Endothelial cell (in vitro differentiated cells): ENCODE measurements around the gene BMI1. TPM values are rescaled to one million over a fixed set of nuclear protein-coding genes. Genes with fewer than 3 reads are reported as not detected.
"Not testable (repeated sequence)": the region's sequence is repeated elsewhere in the genome, so short reads cannot be mapped to it uniquely, and the experiment has no call there.

Source experiments
- DNase-seq: peaks from one replicate; pipeline ENCODE4 v3.0.0; 2021; ENCODE audit warnings: low spot score
- H3K27ac Mint-ChIP-seq: one replicate; pipeline ENCODE4 v1.8.0; 2021; ENCODE audit warnings: mixed read lengths, inconsistent platforms; ENCODE audit not compliant: unreplicated experiment
- H3K27me3 Mint-ChIP-seq: one replicate; pipeline ENCODE4 v1.8.0; 2021; ENCODE audit warnings: mild to moderate bottlenecking, moderate library complexity, mixed read lengths, inconsistent platforms; ENCODE audit not compliant: unreplicated experiment
- H3K36me3 Mint-ChIP-seq: one replicate; pipeline ENCODE4 v1.8.0; 2021; ENCODE audit warnings: mild to moderate bottlenecking, low read depth, mixed read lengths, inconsistent platforms; ENCODE audit not compliant: unreplicated experiment
- H3K4me1 Mint-ChIP-seq: one replicate; pipeline ENCODE4 v1.8.0; 2021; ENCODE audit warnings: mild to moderate bottlenecking, mixed read lengths, inconsistent platforms; ENCODE audit not compliant: unreplicated experiment
- H3K4me3 Mint-ChIP-seq: one replicate; pipeline ENCODE4 v1.8.0; 2021; ENCODE audit warnings: mild to moderate bottlenecking, mixed read lengths, inconsistent platforms; ENCODE audit not compliant: unreplicated experiment
- H3K9me3 Mint-ChIP-seq: one replicate; pipeline ENCODE4 v1.8.0; 2021; ENCODE audit warnings: mixed read lengths, inconsistent platforms; ENCODE audit not compliant: unreplicated experiment
- CTCF ChIP-seq: fragments of 200-600 bp; sonication (generic); IDR thresholded peaks from one replicate; pipeline ENCODE4 v1.5.0; 2021; ENCODE audit warnings: antibody characterized with exemption; ENCODE audit not compliant: unreplicated experiment
- total RNA-seq: library from RNA; stranded (reverse); fragmentation: NEBNext Ultra II Directional; extraction: Animal tissue kit (Norgen Biotek cat#: 25700); gene quantifications from one replicate; pipeline ENCODE4 v1.2.1, GENCODE V29; 2021; ENCODE audit not compliant: unreplicated experiment

Gene BMI1
- total RNA-seq, 1 donor from 2014 or later, result 23.6 TPM

DNA sequence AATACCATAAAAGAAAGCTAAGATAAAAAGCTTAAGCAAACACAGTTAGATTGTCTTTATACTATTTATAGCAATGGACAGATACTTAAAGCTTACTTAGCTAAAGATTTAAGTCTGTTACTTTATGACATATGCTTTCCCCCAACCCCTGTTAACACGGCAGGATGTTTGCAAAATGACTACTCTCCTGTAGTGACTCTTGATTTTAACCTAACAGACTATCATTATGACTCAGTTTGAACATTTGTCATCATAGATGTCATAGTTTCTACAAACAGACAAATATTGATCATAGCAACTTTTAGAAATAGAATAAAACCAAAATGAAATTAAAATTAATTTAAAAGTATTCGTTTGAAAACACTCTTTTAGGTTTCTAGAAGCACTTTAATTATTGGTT is 12.5 kb upstream of the BMI1 start:
- Mint-ChIP-seq H3K36me3 (no peaks in the 10 kb centered on the region), H3K4me1 (no peaks in the 10 kb centered on the region), H3K4me3 (no peak overlapping the region), H3K9me3 (no peaks in the 10 kb centered on the region), H3K27me3 (no peaks in the 10 kb centered on the region), H3K27ac (no peak overlapping the region)
- no peak for TF ChIP-seq CTCF
- DNase-seq, result no peak

- H3K27ac Mint-ChIP-seq, result no peak overlapping the region
- H3K4me3 Mint-ChIP-seq, result no peak overlapping the region
- TF ChIP-seq CTCF, result no peak
- H3K9me3 Mint-ChIP-seq, result no peaks in the 10 kb centered on the region
- no peaks in the 10 kb centered on the region for H3K4me1 Mint-ChIP-seq
- H3K36me3 Mint-ChIP-seq, result no peaks in the 10 kb centered on the region
- DNase-seq, result no peak
- no peaks in the 10 kb centered on the region for H3K27me3 Mint-ChIP-seq
These were observed 11.5 kb upstream of the BMI1 start for GRCh38 chr10:22309180-22310000.

GRCh38 chr10:22310012-22310411 is 10.9 kb upstream of the BMI1 start:
- not testable (repeated sequence) for H3K9me3 Mint-ChIP-seq, H3K4me3 Mint-ChIP-seq, DNase-seq, H3K27ac Mint-ChIP-seq, H3K4me1 Mint-ChIP-seq, H3K27me3 Mint-ChIP-seq, H3K36me3 Mint-ChIP-seq

- Mint-ChIP-seq H3K27ac (no peak overlapping the region), H3K4me3 (no peak overlapping the region), H3K9me3 (no peaks in the 10 kb centered on the region), H3K4me1 (peaks cover 7% of the 10 kb centered on the region), H3K27me3 (peaks cover 9% of the 10 kb centered on the region), H3K36me3 (no peaks in the 10 kb centered on the region)
- no peak for TF ChIP-seq CTCF
- DNase-seq, result no peak
These were observed 10.0 kb upstream of the BMI1 start for GRCh38 chr10:22310928-22311327.

- Mint-ChIP-seq H3K9me3 (no peaks in the 10 kb centered on the region), H3K4me1 (peaks cover 17% of the 10 kb centered on the region), H3K4me3 (no peak overlapping the region), H3K27ac (no peak overlapping the region), H3K27me3 (peaks cover 12% of the 10 kb centered on the region), H3K36me3 (peaks cover 2% of the 10 kb centered on the region)
- TF ChIP-seq CTCF, result no peak
- DNase-seq, result no peak
These were observed 6.0 kb upstream of the BMI1 start for GRCh38 chr10:22314852-22315251.
